ENCODE data around the gene ZNF664. TPM values are rescaled to one million over a fixed set of nuclear protein-coding genes. Genes with fewer than 3 reads are reported as not detected.
A peak's percentile ranks its signal among the peaks of the same experiment; 100 is the strongest.

Gene ZNF664
- total and polyA plus RNA-seq, 9 of the 15 experiments (the other 6 are each of a cell fraction or from before 2014, with no cell fraction given): 3.3 to 101 (median 63.6) TPM

- DNase-seq (ENCODE audit: extremely low read depth in 1 of 4, low spot score in 3 of 4): no peak
- ATAC-seq: peak; percentile 59; the same call in 2 of the 3 replicates
- Histone ChIP-seq H3K9me3 (replicated peaks; ENCODE audit: control insufficient read depth, insufficient read depth, low read depth, low read length) (no peaks in the 10 kb centered on the region), H4K20me1 (replicated peaks; ENCODE audit: control insufficient read depth, insufficient read depth, low read length) (peaks cover 12% of the 10 kb centered on the region), H3K79me2 (ENCODE audit: control insufficient read depth, insufficient read depth, low read length) (no peaks in the 10 kb centered on the region; the same call in 2 of the 3 replicates), H3K36me3 (ENCODE audit: control insufficient read depth, insufficient read depth, low read length) (peaks cover 45% of the 10 kb centered on the region), H3K4me3 (no peak overlapping the region), H3K27ac (ENCODE audit: extremely low read depth, low read depth, low read length) (0 out of 3 replicates have a peak overlapping the region, but pooled peaks have one; percentile 14), H3K27me3 (ENCODE audit: control insufficient read depth in 2 of 2, insufficient read depth in 2 of 2, low read length in 2 of 2) (no peaks in the 10 kb centered on the region), H3K9me1 (ENCODE audit: control insufficient read depth, insufficient read depth, low read length) (peaks cover 4% of the 10 kb centered on the region), H2AFZ (ENCODE audit: low read depth, low read length) (no peak overlapping the region), H3K4me2 (ENCODE audit: insufficient read depth, low read length) (peak overlapping the region; percentile 38; the same call in 1 of the 2 replicates), H3K4me1 (replicated peaks in 1 of 2; ENCODE audit: control insufficient read depth in 2 of 2, insufficient read depth in 2 of 2, low read length in 2 of 2) (peaks cover 16% of the 10 kb centered on the region in 2 experiments; a peak in 4 of 5 replicates), H3K9ac (ENCODE audit: insufficient read depth in 1 of 2, low read depth in 2 of 2, low read length in 2 of 2) (peak overlapping the region in 1 of 2 experiments; percentile 10; a peak in 1 of 4 replicates)
- intact Hi-C loops (cut with micrococcal nuclease) (no loop called here), in situ Hi-C loops (cut with MboI) (no loop called here)
- ChIA-PET POLR2A (interaction anchor here (0.8 to 1.1 kb wide), 6 partner anchors 8 to 177 kb away, joined by 3 to 5 read pairs (median 3); no protein-coding TSS in a partner anchor), CTCF (ENCODE audit: low intra/inter-chr PET ratio) (no interaction called here)
- FAIRE-seq: peak; percentile 78
- 49% methylated on average over 10 of the region's 11 CpGs for WGBS (ENCODE audit: insufficient coverage, low coverage, missing lambda C conversion rate)
- no TSS peak for BruUV-seq (replicated peaks)
- TF ChIP-seq TAF9B (IDR thresholded peaks at IDR 0.05; ENCODE audit: partially characterized antibody) (no peak), FOXA3 (CRISPR knock-in tag; conservative IDR thresholded peaks at IDR 0.05 in 1 of 2, IDR thresholded peaks at IDR 0.05 in 1 of 2) (no peak), ZNF318 (IDR thresholded peaks at IDR 0.05; ENCODE audit: borderline replicate concordance in 1 of 2, low read depth in 1 of 2) (no peak), TSC22D4 (tag; IDR thresholded peaks at IDR 0.05) (no peak), GABPA (tag; conservative IDR thresholded peaks at IDR 0.05; ENCODE audit: low read depth) (no peak), UBTF (IDR thresholded peaks at IDR 0.05; ENCODE audit: borderline replicate concordance in 1 of 2, low read depth in 2 of 2, low read length in 2 of 2) (no peak), POLR2B (IDR thresholded peaks at IDR 0.05; ENCODE audit: low read depth, partially characterized antibody) (no peak), PTTG1 (tag; IDR thresholded peaks at IDR 0.05; ENCODE audit: low read depth) (no peak), IRF2 (CRISPR knock-in tag; IDR thresholded peaks at IDR 0.05) (no peak), PHF21A (IDR thresholded peaks at IDR 0.05; ENCODE audit: borderline replicate concordance, low read depth) (no peak)
These were observed 33.2 kb downstream of the ZNF664 start for GRCh38 chr12:124006085-124006845.
